ENCODE results near the gene SUV39H1. TPM values are rescaled to one million over a fixed set of nuclear protein-coding genes. Genes with fewer than 3 reads are reported as not detected.
"Not testable (repeated sequence)": the region's sequence is repeated elsewhere in the genome, so short reads cannot be mapped to it uniquely, and the experiment has no call there.

The SUV39H1 gene
- total RNA-seq, 6 donors from 2014 or later: 1.2 to 7.3 (median 6.0) TPM

DNA sequence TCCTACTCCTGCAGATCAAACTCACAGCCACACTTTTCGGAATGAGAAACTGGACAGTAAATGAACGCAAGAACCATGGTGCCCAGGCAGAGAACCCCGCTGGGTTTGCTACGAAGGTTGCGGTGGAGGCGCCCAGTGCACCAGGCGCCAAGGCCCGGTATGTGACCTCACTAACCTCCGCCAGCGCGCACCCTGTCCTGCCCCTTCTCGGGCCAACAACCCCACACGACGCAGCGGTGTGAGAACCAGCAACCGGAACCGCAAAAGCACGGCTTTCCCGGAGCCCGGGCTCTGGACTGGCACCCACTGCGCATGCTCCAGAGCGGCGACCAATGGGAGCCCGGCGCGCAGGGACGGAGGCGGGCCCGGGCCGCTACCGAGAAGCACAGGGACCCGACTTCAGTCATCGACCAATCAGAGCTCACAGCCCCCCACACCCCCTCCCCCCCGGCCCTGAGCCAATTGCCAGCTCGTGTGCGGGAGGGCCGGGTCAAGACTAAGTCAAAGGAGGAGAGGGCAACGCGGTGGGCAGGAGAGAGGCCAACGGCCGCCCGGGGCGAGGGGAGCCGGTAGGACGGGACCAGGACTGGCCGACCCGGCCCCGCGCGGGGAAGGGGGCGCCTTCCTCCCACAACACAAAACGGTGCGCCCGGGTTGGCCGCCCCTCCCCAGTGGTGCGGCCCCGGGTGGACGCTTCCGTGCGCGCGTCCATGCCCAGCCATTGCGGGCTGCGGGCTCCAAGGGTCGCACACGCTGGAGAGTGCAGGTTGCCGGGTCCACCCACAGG, 20.2 kb upstream of the SUV39H1 start:
- 35% methylated on average over 63 of the region's 67 CpGs; no CpG with 5 or more reads in 1 of the 2 donors for WGBS, 2 donors
- DNase-seq (peak; percentile 90 to 96), ATAC-seq (ENCODE audit: low FRiP score in 2 of 2) (peak; percentile 96 to 99)
- H3K27me3 ChIP-seq: no peaks in the 10 kb centered on the region
- peak overlapping the region; percentile 82 to 89 (median 84) for H3K27ac ChIP-seq
- peaks cover 0 to 8% (median 0%) of the 10 kb centered on the region in 4 donors for H3K4me1 ChIP-seq
- H3K4me3 ChIP-seq: peak overlapping the region; percentile 41 to 79 (median 60)
- no peaks in the 10 kb centered on the region for H3K36me3 ChIP-seq
- TF ChIP-seq CTCF (IDR thresholded peaks at IDR 0.05) (no peak), POLR2A (IDR thresholded peaks at IDR 0.05) (peak in 3 of 4 donors; percentile 37 to 80 (median 60)), POLR2AphosphoS5 (IDR thresholded peaks at IDR 0.05) (peak; percentile 61 to 80), EP300 (IDR thresholded peaks at IDR 0.05) (no peak)
- H3K9me3 ChIP-seq: no peaks in the 10 kb centered on the region

DNA sequence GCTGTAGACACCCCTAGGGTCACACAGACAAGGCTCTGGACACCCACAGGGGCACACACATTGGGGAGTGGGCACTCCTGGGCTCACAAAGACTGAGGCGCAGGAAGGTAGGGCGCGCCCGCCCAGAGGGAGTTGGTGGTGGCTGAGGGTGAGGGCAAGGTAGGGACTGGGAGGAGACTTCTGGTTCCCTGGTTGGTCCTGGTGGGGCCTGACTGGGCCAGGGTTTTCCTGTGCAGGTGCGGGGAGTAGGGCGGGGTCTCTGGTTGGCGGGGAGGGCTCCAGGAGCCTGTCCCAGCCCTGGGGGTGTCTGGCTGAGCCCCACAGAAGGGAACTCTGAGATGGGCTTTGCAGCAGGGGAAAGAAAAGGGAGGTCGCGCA, 19.7 kb upstream of the SUV39H1 start:
- WGBS, 2 donors: 41% methylated on average over 9 of the region's 9 CpGs; no CpG with 5 or more reads in 1 of the 2 donors
- Histone ChIP-seq H3K4me3 (peak overlapping the region; percentile 2 to 79 (median 60)), H3K27me3 (no peaks in the 10 kb centered on the region), H3K27ac (peak overlapping the region; percentile 82 to 89 (median 84)), H3K36me3 (no peaks in the 10 kb centered on the region), H3K4me1 (peaks cover 0 to 8% (median 0%) of the 10 kb centered on the region in 4 donors), H3K9me3 (no peaks in the 10 kb centered on the region)
- TF ChIP-seq POLR2AphosphoS5 (IDR thresholded peaks at IDR 0.05) (no peak), CTCF (IDR thresholded peaks at IDR 0.05) (no peak), EP300 (IDR thresholded peaks at IDR 0.05) (no peak), POLR2A (IDR thresholded peaks at IDR 0.05) (no peak)
- ATAC-seq (ENCODE audit: low FRiP score in 2 of 2) (peak; percentile 21 to 52), DNase-seq (no peak)

DNA sequence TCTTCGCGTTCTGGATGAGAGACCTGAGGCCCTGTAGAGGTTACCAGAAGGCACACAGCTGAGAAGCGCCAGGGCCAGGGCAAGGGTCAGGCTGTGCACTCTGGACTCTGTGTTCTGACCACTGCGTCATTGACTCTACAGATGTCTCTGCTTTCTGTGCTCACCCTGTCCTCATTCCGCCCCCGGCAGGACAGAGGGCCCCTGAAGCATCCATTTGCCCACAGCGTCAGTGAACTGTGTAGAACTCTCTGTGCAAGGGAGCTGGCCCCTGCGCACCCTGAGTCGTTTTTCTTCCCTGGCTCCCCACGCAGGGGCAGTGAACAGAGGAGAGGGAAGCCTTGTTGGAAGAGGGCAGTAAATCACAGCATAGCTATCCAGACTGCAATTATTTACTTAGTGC, 19.0 kb upstream of the SUV39H1 start:
- Histone ChIP-seq H3K27ac (peak overlapping the region in 3 of 4 donors; percentile 82 to 89 (median 83)), H3K27me3 (no peaks in the 10 kb centered on the region), H3K4me3 (peak overlapping the region in 2 of 4 donors; percentile 72 to 79), H3K36me3 (no peaks in the 10 kb centered on the region), H3K9me3 (no peaks in the 10 kb centered on the region), H3K4me1 (peaks cover 0 to 8% (median 0%) of the 10 kb centered on the region in 4 donors)
- DNase-seq (no peak), ATAC-seq (ENCODE audit: low FRiP score in 2 of 2) (no peak)
- TF ChIP-seq EP300 (IDR thresholded peaks at IDR 0.05) (no peak), POLR2A (IDR thresholded peaks at IDR 0.05) (no peak), CTCF (IDR thresholded peaks at IDR 0.05) (no peak), POLR2AphosphoS5 (IDR thresholded peaks at IDR 0.05) (no peak)
- 27 to 70% methylated on average over 4 to 10 of the region's 10 CpGs for WGBS, 2 donors

DNA sequence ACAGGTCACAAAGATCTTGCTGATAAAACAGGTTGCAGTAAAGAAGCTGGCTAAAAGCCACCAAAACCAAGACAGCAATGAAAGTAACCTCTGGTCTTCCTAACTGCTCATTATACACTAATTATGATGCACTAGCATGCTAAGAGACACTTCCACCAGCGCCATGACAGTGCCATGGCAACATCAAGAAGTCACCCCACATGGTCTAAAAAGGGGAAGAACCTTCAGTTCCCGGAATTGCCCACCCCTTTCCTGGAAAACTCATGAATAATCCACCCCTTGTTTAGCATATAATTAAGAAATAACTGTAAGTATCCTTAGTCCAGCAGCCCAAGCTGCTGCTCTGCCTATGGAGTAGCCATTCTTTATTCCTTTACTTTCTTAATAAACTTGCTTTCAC, 16.1 kb upstream of the SUV39H1 start:
- WGBS, 2 donors: 22 to 33% methylated on average over 2 of the region's 2 CpGs
- not testable (repeated sequence) for H3K36me3 ChIP-seq; H3K9me3 ChIP-seq; H3K27me3 ChIP-seq; H3K4me3 ChIP-seq; H3K4me1 ChIP-seq; ATAC-seq (ENCODE audit: low FRiP score in 2 of 2)
- peak overlapping the region in 2 of 4 donors; percentile 22 to 24 for H3K27ac ChIP-seq
- DNase-seq: peak in 1 of 2 donors; percentile 46

GRCh38 chrX:48680925-48681324, 15.6 kb upstream of the SUV39H1 start:
- H3K27ac ChIP-seq: peak overlapping the region in 1 of 4 donors; percentile 24
- not testable (repeated sequence) for ATAC-seq (ENCODE audit: low FRiP score in 2 of 2); DNase-seq; H3K9me3 ChIP-seq; H3K4me1 ChIP-seq; H3K27me3 ChIP-seq; H3K4me3 ChIP-seq; H3K36me3 ChIP-seq
- WGBS, 2 donors: 74 to 94% methylated on average over 6 of the region's 6 CpGs

Measured in upper lobe of left lung (tissue), 6 donors.